Fibroblast of lung (primary cell): ENCODE data around the gene FMN1.

Source experiments
- CTCF ChIP-seq, 2 donors: IDR thresholded peaks in 1 of 2; conservative IDR thresholded peaks in 1 of 2; 1 replicate in 1 of 2; 2 replicates in 1 of 2; pipeline ENCODE4 v1.5.1; 2011 to 2012; ENCODE audit warnings: low read length in 2 of 2, control low read depth in 1 of 2, inconsistent platforms in 1 of 2, low read depth in 1 of 2, mild to moderate bottlenecking in 1 of 2
- EZH2 ChIP-seq: IDR thresholded peaks from 2 replicates; pipeline ENCODE4 v1.5.1; 2012; ENCODE audit warnings: low read length, control low read depth, mild to moderate bottlenecking; ENCODE audit errors: missing control alignments

- TF ChIP-seq CTCF (conservative IDR thresholded peaks at IDR 0.05 in 1 of 2, IDR thresholded peaks at IDR 0.05 in 1 of 2; ENCODE audit: low read depth in 1 of 2, low read length in 2 of 2) (no peak), EZH2 (no peak)
Observed at GRCh38 chr15:33243393-33243792, 48.9 kb upstream of the FMN1 start.
